GM10847 (cell line): Measurements from ENCODE around the gene GTPBP8.

Experiments used
- POLR2A ChIP-seq: IDR thresholded peaks from 2 replicates; pipeline ENCODE4 v1.6.1; 2011; ENCODE audit not compliant: insufficient read length; ENCODE audit errors: extremely low read depth

Gene GTPBP8

DNA sequence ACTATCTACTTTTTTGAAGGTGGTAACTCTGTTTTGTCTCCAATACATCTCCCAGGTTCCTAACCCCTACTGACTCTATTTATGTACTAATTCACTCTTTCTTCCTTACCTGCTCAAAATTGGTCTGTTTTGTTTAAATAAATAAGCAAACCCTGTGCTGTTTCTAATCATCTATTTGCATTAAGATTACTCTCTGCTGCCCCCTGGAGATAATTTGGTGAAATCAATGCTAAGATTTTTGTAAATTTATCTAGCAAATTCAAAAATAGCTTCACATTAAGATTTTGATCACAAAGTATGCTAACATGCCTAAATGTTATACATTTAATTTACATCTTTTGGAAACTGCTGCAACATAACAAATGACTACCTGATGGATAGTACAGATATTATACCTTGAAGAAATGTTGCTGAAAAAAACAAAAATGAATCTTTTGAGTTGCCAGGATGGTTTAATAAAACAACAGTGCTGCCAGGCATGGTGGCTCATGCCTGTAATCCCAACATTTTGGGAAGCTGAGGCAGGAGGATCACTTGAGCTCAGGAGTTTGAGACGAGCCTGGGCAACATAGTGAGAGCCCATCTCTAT lies 11.4 kb upstream of the GTPBP8 start:
- TF ChIP-seq POLR2A: no peak

DNA sequence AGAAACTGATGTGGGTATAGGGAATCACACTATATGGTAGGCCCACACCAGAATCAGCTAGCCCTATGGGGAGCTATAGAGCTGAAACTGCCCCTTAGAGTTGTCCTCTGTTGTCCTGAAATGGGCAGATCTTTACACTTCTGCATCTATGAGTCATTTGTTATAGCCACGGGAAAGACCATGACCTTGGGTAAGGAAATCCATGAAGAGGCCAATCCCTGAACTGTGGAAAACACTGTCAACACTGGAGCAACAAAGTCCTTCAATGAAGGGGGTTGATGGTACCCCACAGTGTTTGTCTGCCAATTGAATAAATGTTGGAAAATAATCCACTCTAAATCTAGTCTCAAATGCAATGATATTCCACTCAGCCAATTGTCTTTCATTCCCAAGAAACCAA lies 10.7 kb upstream of the GTPBP8 start:
- no peak for TF ChIP-seq POLR2A

DNA sequence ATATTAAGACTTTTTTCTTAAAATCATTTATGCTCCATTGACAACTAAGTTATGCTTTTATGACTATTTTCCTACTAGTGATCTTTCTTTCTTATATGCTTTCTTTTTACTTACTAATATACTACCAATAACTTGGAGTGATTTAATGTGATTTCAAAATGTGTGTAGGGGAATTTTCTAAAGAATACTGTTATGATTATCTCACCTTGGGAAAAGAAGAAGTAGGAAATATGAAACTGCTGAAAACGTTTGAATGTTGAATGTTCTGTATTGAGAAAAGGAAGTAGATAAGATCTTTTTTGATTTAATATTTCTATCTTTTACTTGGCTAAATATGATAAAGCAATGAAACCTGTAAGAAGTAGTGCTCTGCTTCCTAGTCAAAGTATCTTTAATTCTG lies 8.1 kb upstream of the GTPBP8 start:
- no peak for TF ChIP-seq POLR2A

DNA sequence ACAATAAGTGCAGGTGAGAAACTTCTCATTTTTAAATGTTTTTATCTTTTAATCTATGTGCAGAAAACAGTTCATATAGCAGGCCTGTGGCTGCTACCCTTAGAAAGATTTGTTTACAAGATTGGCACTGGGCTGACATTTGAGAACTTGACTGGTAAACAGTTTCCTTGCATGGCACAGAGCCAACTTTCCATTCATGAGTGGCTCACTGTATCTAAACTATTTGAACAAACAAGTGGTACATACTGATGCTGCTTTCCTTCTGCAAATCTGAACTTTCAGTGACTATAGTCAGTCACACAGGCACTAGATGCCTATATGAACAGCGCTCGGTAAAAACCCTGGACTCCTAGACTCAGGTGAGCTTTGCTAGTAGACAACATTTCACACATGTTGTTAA lies 6.3 kb upstream of the GTPBP8 start:
- TF ChIP-seq POLR2A: no peak

DNA sequence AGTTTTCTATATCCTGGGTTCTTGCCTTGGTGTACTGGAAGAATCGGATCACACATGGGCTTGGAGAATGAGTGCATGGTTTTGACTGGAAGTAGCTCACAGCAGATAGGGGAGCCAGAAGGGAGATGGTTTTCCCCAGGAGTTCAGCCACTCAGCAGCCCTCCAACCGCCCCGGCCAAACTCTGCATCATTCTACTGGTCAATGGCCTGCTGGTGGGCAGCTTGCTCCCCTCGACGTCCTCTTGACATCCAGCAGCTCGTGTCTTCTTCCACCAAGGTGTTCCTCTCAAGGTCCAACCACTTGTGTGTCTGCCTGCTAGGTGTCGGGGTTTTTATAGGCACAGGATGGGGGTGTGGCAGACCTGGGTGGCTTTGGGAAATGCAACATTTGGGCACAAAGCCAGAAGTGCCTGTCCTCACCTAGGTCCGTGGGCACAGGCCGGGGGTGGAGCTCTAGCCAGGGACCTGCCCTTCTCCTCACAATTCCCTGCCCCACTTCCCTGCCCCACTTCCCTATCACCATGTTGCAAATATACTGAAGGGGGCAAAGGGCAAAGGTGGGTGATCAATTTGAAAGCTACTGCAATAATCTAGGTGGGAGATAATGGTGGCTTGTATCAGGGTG lies 3.0 kb upstream of the GTPBP8 start:
- no peak for TF ChIP-seq POLR2A

DNA sequence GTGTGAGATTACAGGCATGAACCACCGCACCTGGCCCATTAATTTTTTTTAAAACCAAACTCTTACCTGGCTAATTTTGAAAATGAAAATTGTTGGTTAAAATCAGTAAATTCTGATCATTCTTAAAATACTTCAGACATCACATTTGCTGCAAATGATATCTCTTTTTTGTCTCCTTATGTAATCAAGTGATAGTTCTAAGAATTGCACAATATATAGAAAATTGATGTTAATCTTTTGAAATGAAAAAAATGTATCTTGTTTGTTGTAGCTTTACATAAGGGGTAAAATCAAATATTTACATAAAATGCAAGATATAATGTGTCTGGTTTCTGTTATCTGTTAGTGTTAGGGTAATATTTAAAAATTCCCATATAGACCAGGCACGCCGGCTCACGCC lies 5.0 kb downstream of the GTPBP8 start:
- TF ChIP-seq POLR2A: no peak

DNA sequence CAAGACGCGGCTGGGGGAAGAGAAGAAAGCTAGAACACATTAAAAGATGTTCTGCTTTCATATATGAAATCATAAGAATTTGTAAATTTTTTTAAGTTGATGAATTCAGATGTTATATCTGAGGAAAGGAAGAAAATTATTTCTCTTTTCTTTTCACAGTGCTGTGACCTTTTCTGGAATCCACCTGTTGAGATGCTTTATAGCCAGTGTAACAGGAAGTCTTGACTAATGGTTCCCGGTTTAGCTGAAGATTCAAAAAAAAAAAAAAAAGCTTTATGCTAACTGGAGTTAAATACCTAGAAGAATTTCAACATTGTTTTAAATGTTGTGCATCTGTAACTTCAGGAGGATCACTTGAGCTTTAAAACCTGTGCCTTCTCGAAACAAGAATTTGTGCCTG lies 9.9 kb downstream of the GTPBP8 start:
- no peak for TF ChIP-seq POLR2A

DNA sequence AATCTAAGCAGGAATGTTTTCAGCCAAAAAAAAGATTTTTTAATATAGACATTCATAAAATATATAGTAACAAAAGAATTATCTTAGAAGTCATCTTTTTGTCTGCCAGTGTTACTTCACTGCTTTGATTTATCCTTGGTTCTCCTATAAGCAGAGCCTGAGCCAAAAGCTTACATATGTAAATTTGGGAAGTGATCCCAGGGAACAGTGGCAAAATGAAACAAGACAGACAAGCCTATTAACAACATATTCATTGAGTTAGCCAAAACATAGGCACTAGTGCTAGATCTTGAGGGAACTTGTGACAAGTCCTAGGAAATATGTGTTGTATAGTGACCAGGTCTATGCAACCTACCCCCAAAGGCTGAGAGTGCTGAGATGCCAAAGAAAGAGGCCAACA lies 11.3 kb downstream of the GTPBP8 start:
- TF ChIP-seq POLR2A: no peak

DNA sequence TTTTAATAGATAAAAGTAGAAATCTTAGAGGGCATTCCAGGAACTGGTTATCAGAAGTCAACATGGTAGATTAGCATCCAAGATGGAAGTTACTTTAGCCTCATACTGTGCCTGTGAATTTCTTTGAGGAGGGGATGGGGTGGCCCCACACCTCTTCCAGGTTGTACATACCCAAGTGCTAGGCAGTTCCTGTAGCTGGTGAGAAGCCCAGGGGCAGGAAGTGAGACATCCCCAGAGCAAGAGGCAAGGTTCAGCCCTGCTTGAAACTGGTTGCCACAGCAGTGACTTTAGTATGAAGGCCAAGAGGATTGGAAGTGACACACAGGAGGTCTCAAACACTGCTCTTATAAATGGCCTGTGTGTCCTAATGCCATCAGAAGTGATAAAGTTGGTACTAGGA lies 11.9 kb downstream of the GTPBP8 start:
- no peak for TF ChIP-seq POLR2A

DNA sequence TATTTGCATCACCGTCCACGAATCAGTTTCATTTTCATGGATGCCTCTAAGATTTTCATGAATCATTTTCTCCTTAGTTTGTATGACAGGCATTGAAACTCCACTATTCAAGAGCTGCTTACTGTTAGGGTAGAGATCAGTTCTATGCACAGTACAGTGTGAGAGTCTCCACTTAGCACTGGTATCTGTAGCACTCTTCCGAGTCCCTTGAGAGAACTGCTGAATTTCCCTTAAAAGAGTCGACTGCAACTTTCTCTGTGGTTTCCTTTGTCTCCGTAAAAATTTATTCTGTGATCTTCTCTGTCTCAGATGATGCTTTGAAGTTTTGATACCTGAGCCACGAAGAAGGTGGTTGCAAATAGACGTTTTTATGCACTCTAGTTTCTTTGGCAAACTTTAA lies 14.8 kb downstream of the GTPBP8 start:
- TF ChIP-seq POLR2A: no peak

DNA sequence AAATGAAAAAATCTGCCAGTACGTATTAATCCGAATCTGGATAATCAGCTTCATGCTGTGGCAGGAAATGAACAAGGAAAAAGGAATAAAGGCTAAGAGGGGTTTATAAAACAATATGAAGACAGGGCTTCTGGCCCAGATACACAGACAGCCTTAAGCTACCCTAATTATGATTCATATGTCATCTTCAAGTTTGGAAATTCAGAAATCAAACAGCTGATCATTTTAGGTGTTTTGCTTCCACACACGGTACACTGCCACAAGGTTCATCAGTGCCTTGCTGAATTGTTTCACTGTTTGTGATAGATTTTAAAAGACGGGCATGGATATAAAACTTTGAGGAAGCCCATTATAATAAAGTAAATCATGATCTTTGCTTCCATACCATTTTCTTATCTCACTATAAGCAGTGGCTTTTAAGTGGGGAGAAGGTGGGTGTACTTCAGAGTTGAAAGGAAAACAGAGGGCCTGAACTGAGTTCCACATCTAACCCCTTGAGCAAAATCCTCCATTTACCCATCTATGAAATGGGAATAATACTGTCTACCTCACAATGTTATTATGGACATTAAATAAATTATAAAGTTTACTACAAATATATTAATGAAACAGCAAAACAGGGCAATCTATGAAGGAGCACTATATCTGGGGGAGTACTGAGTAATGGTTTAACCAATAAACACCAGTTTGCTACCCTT lies 15.7 kb downstream of the GTPBP8 start:
- no peak for TF ChIP-seq POLR2A

DNA sequence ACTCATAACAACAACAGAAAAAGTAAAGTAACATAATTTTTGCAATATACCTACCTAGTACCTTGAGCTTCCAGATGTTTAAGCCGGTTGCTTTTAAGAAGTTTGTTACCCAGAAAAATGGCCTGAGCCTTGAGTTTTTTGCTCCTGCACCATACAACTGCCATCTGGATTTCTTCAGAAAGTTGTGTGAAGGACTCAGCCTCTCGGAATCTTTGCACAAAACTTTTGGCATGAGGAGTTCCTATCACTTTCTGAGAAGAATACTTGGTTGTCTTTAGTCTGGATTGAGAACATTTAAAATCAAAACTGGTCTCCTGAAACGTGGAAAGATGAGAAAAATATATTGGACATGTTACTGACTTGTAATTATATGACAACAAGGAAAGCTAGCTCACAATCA lies 17.3 kb downstream of the GTPBP8 start:
- no peak for TF ChIP-seq POLR2A

DNA sequence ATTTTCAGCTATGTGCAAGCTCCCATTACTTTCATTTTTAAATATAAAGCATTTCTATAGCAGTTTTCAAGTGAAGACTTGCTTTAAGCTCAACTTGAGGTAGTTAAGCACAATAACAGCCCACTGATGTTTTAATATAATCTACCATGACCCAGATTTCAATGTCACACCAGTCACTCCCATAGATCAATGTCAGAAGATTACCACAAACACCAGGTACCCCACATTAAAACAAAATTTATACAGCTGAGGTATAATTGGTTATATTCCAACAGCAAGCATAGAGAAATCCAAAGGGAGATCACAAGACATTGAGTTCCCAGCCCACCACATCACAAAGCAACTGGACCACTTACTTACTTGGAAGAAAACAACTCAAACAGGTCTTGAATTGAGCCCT lies 22.8 kb downstream of the GTPBP8 start:
- no peak for TF ChIP-seq POLR2A

DNA sequence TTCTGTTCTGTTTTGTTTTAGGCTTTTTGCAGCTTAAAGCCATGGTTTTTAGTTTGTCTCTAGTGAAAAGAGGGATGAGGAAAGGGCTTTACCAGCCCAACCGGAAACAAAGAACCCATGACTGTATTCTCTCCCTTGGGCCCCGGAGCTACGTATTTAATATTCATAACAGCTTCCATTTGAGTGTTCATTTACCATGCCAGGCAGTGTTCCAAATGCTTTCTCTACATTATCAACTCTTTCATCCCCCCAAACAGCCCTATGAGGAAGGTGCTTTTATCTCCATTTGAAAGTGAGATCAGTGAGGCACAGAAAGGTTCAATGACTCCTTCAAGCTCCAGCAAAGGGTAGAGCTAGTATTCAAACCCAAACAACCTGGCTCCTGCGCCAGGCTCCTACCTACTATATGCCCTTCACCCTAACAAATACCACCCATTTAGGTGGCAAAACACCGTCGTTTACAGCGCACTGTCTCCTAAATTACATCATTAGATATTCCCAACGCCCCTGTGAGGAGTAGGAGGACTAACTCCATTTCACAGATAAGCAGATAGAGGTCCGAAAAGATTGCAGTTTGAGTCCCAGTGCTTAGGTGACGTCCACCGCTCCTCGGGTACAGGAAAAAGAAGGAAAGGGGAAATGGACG lies 27.9 kb downstream of the GTPBP8 start:
- no peak for TF ChIP-seq POLR2A

DNA sequence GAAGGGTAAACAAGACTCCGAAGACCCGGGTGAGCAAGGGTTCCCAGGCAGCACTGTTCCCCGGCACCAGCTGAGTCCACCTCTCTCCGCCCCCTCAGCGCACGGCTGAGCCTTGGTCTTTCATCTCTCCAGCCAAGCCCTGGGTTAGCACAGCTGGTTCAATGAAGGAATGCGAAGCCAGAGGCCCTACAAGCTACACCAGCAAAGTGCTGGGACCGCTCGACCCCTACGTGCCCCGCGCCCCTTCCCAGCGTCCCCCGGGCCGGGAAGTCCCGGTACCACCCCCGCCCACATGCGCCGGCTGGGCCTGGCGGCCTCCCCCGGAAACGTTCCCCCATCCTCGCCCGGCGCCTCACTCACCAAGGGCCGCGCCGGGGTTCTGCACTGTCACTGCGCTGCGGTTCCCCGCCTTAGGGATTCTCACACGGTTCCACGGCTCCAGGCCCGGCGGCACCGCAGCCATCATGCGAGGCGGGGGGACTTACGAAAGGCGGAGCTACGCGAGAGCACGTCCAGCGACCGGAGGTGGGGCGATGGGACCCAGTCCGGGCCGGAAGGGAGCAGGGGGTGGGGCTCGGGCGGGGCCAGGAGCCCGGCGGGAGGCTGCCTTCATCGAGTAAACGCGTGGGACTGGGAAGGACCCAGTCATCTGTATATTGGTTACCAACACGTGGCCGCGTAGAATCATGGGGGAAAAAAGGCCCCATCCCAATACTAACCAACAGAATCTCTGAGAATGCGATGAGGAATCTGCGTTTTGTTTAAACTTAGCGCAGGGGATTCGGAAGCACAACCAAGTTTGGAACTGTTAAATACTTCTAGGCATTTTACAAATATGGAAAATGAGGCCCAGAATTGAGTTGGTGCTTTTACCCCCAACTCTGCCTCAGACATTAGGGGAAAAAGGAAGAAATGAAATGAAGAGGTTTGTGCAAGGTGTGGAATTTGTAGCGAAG lies 28.7 kb downstream of the GTPBP8 start:
- peak; percentile 76 for TF ChIP-seq POLR2A
